ENCODE data around the gene WEE2.

DNA sequence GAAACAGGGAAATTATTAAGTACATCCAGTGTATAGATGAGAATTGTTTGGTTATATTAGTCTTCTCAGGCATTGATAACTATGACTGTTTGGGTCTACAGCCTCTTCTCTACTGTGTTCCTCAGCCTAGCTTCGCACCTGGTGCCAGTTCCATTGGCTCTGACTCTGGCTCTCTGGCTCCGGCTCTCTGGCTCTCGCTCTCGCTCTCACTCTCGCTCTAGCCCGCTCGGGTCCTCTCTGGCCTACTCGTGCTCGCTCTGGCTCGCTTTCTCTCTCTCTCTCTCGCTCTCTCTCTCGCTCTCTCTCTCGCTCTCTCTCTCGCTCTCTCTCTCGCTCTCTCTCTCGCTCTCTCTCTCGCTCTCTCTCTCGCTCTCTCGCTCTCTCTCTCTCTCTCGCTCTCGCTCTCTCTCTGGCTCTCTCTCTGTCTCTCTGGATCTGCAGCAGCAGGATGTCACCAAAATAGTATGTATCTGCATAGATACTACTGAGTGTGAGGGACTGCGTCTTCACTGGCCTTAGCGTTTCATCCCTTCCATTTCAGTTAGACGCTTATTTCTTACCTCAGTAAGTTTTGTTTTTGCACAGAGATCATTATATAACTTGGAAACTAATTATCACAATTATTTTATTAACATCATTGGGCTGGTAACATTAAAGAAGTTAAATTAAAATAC is 23.5 kb downstream of the WEE2 start:
- TF ChIP-seq EZH2 (IDR thresholded peaks at IDR 0.05) (no peak), ZNF274 (IDR thresholded peaks at IDR 0.05; ENCODE audit: low read depth, low read length) (no peak), POLR2A (IDR thresholded peaks at IDR 0.05; ENCODE audit: borderline replicate concordance, extremely low read depth, insufficient read depth, insufficient read length) (no peak), ZBTB33 (IDR thresholded peaks at IDR 0.05; ENCODE audit: extremely low read depth, insufficient replicate concordance, low read length) (no peak), SIN3A (IDR thresholded peaks at IDR 0.05; ENCODE audit: low read depth) (no peak), SP1 (IDR thresholded peaks at IDR 0.05; ENCODE audit: low read depth) (no peak), CBX3 (IDR thresholded peaks at IDR 0.05; ENCODE audit: low read depth) (no peak), POLR2AphosphoS5 (IDR thresholded peaks at IDR 0.05; ENCODE audit: low read depth, low read length) (no peak), RAD21 (IDR thresholded peaks at IDR 0.05; ENCODE audit: low read depth) (no peak), FOSL1 (IDR thresholded peaks at IDR 0.05; ENCODE audit: low read depth) (no peak), JUND (IDR thresholded peaks at IDR 0.05) (no peak), CEBPB (IDR thresholded peaks at IDR 0.05; ENCODE audit: low read depth) (no peak), YY1 (IDR thresholded peaks at IDR 0.05; ENCODE audit: extremely low read depth, insufficient replicate concordance, low read depth, low read length) (no peak)
- TF ChIP-seq, protein P1, sequence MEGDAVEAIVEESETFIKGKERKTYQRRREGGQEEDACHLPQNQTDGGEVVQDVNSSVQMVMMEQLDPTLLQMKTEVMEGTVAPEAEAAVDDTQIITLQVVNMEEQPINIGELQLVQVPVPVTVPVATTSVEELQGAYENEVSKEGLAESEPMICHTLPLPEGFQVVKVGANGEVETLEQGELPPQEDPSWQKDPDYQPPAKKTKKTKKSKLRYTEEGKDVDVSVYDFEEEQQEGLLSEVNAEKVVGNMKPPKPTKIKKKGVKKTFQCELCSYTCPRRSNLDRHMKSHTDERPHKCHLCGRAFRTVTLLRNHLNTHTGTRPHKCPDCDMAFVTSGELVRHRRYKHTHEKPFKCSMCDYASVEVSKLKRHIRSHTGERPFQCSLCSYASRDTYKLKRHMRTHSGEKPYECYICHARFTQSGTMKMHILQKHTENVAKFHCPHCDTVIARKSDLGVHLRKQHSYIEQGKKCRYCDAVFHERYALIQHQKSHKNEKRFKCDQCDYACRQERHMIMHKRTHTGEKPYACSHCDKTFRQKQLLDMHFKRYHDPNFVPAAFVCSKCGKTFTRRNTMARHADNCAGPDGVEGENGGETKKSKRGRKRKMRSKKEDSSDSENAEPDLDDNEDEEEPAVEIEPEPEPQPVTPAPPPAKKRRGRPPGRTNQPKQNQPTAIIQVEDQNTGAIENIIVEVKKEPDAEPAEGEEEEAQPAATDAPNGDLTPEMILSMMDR (IDR thresholded peaks at IDR 0.05 in 2 of 3, conservative IDR thresholded peaks at IDR 0.05 in 1 of 3; ENCODE audit: borderline replicate concordance in 1 of 3, insufficient read depth in 1 of 3, low read depth in 2 of 3, low read length in 2 of 3): no peak
